ENCODE data around the gene USP12.

USP12 gene

GRCh38 chr13:27131906-27132305 lies 39.7 kb downstream of the USP12 start:
- peak overlapping the region; percentile 10; the same call in 1 of the 2 replicates for H3K4me3 ChIP-seq (ENCODE audit: low read depth, low read length)
- TF ChIP-seq, protein P1, sequence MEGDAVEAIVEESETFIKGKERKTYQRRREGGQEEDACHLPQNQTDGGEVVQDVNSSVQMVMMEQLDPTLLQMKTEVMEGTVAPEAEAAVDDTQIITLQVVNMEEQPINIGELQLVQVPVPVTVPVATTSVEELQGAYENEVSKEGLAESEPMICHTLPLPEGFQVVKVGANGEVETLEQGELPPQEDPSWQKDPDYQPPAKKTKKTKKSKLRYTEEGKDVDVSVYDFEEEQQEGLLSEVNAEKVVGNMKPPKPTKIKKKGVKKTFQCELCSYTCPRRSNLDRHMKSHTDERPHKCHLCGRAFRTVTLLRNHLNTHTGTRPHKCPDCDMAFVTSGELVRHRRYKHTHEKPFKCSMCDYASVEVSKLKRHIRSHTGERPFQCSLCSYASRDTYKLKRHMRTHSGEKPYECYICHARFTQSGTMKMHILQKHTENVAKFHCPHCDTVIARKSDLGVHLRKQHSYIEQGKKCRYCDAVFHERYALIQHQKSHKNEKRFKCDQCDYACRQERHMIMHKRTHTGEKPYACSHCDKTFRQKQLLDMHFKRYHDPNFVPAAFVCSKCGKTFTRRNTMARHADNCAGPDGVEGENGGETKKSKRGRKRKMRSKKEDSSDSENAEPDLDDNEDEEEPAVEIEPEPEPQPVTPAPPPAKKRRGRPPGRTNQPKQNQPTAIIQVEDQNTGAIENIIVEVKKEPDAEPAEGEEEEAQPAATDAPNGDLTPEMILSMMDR (IDR thresholded peaks at IDR 0.05; ENCODE audit: insufficient read depth, low read depth, low read length, missing control alignments) = no peak
- no peak for DNase-seq (ENCODE audit: low read depth)

- TF ChIP-seq, protein P1 (IDR thresholded peaks at IDR 0.05; ENCODE audit: insufficient read depth, low read depth, low read length, missing control alignments) = no peak
- DNase-seq (ENCODE audit: low read depth) = peak; percentile 96
- H3K4me3 ChIP-seq (ENCODE audit: low read depth, low read length) = no peak overlapping the region
Measured at GRCh38 chr13:27130979-27131623, 40.5 kb downstream of the USP12 start.

DNA sequence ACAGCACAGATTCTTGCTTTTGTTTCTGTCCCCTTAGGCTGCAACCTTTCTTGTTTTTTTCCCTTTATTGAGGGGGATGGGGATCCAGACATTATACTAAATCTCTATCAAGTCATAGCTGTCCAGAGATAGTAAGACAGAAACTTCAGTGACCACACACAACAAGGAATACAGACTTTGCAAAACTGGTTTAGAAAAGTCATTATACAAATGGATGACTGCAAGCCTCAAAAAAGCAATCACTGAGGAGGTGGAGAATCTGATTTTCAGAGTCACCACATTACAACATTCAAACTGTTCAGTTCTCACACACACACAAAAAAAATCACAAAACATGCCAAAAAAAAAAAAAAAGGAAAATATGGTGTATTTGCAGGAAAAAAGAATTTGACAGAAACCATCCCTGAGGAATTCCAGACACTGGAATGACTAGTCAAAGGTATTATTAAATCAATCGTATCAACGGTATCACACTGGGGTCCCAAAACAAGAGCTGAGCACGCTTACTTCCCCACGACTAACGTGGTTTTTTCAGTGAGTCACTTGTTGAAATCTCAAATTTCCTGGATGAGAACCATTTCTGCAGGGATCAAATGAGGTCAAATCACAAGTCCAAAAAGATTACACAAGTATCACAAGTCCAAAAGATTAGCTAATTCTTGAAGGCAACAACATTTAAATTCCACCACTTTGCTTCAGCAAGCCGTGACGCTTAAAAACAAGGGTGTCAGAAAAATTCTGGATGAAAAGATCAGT lies 41.2 kb downstream of the USP12 start:
- TF ChIP-seq, protein P1 (IDR thresholded peaks at IDR 0.05; ENCODE audit: insufficient read depth, low read depth, low read length, missing control alignments) = no peak
- H3K4me3 ChIP-seq (ENCODE audit: low read depth, low read length) = no peak overlapping the region
- no peak for DNase-seq (ENCODE audit: low read depth)

DNA sequence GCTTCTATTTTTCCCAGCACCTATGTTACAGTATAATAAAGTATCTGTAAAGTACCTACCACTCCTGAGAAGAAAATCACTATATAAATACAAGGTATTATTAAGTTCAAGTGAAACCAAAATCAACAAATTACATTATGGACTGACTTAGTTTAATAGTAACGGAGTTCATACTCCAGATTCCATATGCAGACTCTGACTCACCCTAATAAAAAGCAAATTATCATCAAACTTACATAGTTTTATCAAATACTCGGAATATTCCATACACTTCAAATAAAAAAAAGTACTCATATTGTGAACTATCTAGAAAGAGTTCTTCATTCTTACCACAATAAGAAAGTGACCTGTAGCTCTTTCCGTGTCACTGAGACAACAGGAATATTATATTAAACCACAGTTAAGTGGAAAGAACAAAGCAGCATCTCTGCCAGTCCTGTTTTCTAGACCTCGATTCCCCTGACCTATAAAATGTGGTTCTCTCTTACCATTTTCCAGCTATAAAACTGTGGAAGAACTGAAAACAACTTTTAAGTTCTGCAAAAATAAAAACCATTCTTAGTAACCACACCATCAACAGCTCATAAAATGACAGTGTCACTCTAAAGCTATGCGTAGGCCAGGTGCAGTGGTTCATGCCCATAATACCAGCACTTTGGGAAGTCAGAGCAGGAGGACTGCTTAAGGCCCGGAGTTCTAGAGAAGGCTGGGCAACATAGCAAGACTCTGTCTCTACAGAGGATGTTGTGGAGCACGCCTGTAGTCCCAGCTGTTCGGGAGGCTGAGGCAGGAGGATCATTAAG lies 42.6 kb downstream of the USP12 start:
- TF ChIP-seq, protein P1 (IDR thresholded peaks at IDR 0.05; ENCODE audit: insufficient read depth, low read depth, low read length, missing control alignments) = no peak
- no peak overlapping the region for H3K4me3 ChIP-seq (ENCODE audit: low read depth, low read length)
- no peak for DNase-seq (ENCODE audit: low read depth)

DNA sequence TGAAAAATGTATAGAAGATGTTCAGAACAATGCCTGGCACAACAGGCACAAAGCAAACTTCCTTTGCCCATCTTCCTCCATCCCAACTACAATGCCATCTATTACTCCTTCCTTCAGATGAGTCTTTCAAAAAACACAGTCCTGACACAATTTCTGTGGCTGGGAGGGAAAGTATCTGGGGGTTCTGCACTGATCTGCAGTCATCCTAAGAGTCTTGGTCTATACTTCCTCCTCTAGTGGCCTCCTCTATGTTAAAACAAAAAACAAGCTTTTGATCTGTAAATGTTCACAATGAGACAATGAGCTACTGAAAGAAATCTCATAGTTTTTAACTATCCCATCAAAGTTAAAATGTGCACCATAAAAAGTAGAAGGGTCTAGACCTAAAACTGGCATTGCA lies 44.8 kb downstream of the USP12 start:
- DNase-seq (ENCODE audit: low read depth) = peak; percentile 41
- no peak overlapping the region for H3K4me3 ChIP-seq (ENCODE audit: low read depth, low read length)
- TF ChIP-seq, protein P1 (IDR thresholded peaks at IDR 0.05; ENCODE audit: insufficient read depth, low read depth, low read length, missing control alignments) = no peak

GRCh38 chr13:27125357-27126282 lies 46.0 kb downstream of the USP12 start:
- DNase-seq (ENCODE audit: low read depth) = no peak
- H3K4me3 ChIP-seq (ENCODE audit: low read depth, low read length) = no peak overlapping the region
- TF ChIP-seq, protein P1 (IDR thresholded peaks at IDR 0.05; ENCODE audit: insufficient read depth, low read depth, low read length, missing control alignments) = no peak
